ENCODE measurements around the gene SOX4.

The SOX4 gene

DNA sequence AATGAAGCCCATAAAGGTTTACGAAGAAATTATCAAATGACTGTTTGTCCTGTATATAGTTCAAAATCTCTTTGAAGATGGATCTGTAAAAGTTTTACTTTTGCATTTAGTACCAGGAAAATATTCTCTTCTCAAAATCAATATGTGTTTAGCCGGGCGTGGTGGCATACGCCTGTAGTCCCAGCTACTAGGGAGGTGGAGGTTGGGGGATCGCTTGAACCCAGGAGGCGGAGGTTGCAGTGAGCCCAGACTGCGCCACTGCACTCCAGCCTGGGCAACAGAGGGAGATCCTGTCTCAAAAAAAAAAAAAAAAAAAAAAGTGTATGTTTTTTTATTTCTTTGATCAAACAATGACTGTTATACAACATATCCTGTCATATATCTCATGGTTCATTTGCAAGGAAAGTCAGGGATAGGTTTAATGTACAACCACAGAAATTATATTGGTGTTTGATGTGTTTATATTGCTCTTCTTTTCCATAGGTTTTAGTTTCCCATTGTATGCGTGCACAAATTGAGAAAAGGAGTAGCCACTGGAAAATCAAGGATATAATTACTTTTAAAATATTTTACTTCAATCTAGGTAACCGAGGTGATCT, 40.1 kb downstream of the SOX4 start:
- Histone ChIP-seq H2BK120ac (ENCODE audit: low read depth, low read length) (no peak overlapping the region), H2BK12ac (ENCODE audit: low read length in 2 of 2) (no peak overlapping the region), H3K4me1 (ENCODE audit: control insufficient read depth, insufficient read depth, low read depth, low read length) (no peaks in the 10 kb centered on the region), H2BK15ac (ENCODE audit: low read depth, poor library complexity, severe bottlenecking) (no peak overlapping the region), H3K9me3 (ENCODE audit: control insufficient read depth, low read length) (no peaks in the 10 kb centered on the region), H3K4me3 (ENCODE audit: insufficient read depth in 1 of 2, low read depth in 1 of 2, low read length in 2 of 2) (no peak overlapping the region), H3K9ac (ENCODE audit: low read length) (no peak overlapping the region), H3K79me1 (replicated peaks; ENCODE audit: low read length, poor library complexity, severe bottlenecking) (no peaks in the 10 kb centered on the region), H3K4me2 (ENCODE audit: low read length, poor library complexity, severe bottlenecking) (no peak overlapping the region), H3K18ac (ENCODE audit: low read depth in 1 of 2, low read length in 2 of 2) (no peak overlapping the region), H3K27ac (ENCODE audit: low read length, poor library complexity, severe bottlenecking) (no peak overlapping the region), H3K4ac (ENCODE audit: low read depth in 1 of 2, low read length in 2 of 2) (no peak overlapping the region), H4K91ac (ENCODE audit: low read length) (no peak overlapping the region), H2AK5ac (ENCODE audit: low read length, severe bottlenecking) (no peak overlapping the region), H3K14ac (ENCODE audit: low read length in 2 of 2) (no peak overlapping the region), H3K36me3 (ENCODE audit: control insufficient read depth in 1 of 2, insufficient read depth in 2 of 2, low read depth in 1 of 2, low read length in 2 of 2) (no peaks in the 10 kb centered on the region), H3K23ac (ENCODE audit: low read length in 2 of 2) (no peak overlapping the region), H4K8ac (ENCODE audit: low read length) (no peak overlapping the region), H2BK5ac (ENCODE audit: low read depth, low read length, poor library complexity, severe bottlenecking) (no peak overlapping the region), H3K27me3 (ENCODE audit: control insufficient read depth in 1 of 2, insufficient read depth in 1 of 2, low read length in 2 of 2) (no peaks in the 10 kb centered on the region), H2AFZ (ENCODE audit: low read depth, low read length) (no peak overlapping the region)
- WGBS: 98% methylated on average over 5 of the region's 9 CpGs
- no peak for DNase-seq

DNA sequence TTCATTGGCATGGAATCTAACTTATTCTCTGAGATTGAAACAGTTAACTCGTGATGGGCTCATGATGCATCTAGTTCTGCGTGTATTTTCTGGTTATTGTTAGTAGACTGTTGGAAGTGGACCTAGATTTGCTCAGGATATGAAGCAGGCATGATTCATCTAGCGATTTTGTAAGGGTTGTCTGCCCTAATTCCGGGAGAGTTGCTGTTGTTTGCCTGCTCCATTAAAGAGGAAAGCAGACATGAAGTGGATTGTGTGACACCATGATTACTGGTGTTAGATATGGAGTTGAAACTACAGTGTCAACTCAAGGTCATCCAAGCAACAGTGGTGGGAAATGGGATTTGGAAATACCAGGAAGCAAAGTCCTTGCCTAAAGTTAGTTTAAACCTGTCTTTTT, 41.0 kb downstream of the SOX4 start:
- Histone ChIP-seq H3K4me3 (ENCODE audit: insufficient read depth in 1 of 2, low read depth in 1 of 2, low read length in 2 of 2) (no peak overlapping the region), H3K27me3 (ENCODE audit: control insufficient read depth in 1 of 2, insufficient read depth in 1 of 2, low read length in 2 of 2) (no peaks in the 10 kb centered on the region), H3K79me1 (replicated peaks; ENCODE audit: low read length, poor library complexity, severe bottlenecking) (no peaks in the 10 kb centered on the region), H2BK5ac (ENCODE audit: low read depth, low read length, poor library complexity, severe bottlenecking) (no peak overlapping the region), H3K4me2 (ENCODE audit: low read length, poor library complexity, severe bottlenecking) (no peak overlapping the region), H2BK12ac (ENCODE audit: low read length in 2 of 2) (no peak overlapping the region), H3K14ac (ENCODE audit: low read length in 2 of 2) (no peak overlapping the region), H3K4ac (ENCODE audit: low read depth in 1 of 2, low read length in 2 of 2) (no peak overlapping the region), H2BK15ac (ENCODE audit: low read depth, poor library complexity, severe bottlenecking) (no peak overlapping the region), H3K9me3 (ENCODE audit: control insufficient read depth, low read length) (no peaks in the 10 kb centered on the region), H3K23ac (ENCODE audit: low read length in 2 of 2) (no peak overlapping the region), H2BK120ac (ENCODE audit: low read depth, low read length) (no peak overlapping the region), H2AK5ac (ENCODE audit: low read length, severe bottlenecking) (no peak overlapping the region), H4K91ac (ENCODE audit: low read length) (no peak overlapping the region), H3K27ac (ENCODE audit: low read length, poor library complexity, severe bottlenecking) (peak overlapping the region; percentile 18), H3K18ac (ENCODE audit: low read depth in 1 of 2, low read length in 2 of 2) (no peak overlapping the region), H4K8ac (ENCODE audit: low read length) (no peak overlapping the region), H3K4me1 (ENCODE audit: control insufficient read depth, insufficient read depth, low read depth, low read length) (no peaks in the 10 kb centered on the region), H2AFZ (ENCODE audit: low read depth, low read length) (no peak overlapping the region), H3K36me3 (ENCODE audit: control insufficient read depth in 1 of 2, insufficient read depth in 2 of 2, low read depth in 1 of 2, low read length in 2 of 2) (no peaks in the 10 kb centered on the region), H3K9ac (ENCODE audit: low read length) (no peak overlapping the region)
- WGBS: 13% methylated on average over 4 of the region's 4 CpGs
- DNase-seq: peak; percentile 97

GRCh38 chr6:21636876-21637275, 43.3 kb downstream of the SOX4 start:
- Histone ChIP-seq H2BK120ac (ENCODE audit: low read depth, low read length) (no peak overlapping the region), H3K27ac (ENCODE audit: low read length, poor library complexity, severe bottlenecking) (no peak overlapping the region), H2BK12ac (ENCODE audit: low read length in 2 of 2) (no peak overlapping the region), H3K18ac (ENCODE audit: low read depth in 1 of 2, low read length in 2 of 2) (no peak overlapping the region), H3K4me2 (ENCODE audit: low read length, poor library complexity, severe bottlenecking) (no peak overlapping the region), H3K9me3 (ENCODE audit: control insufficient read depth, low read length) (peaks cover 5% of the 10 kb centered on the region), H2AFZ (ENCODE audit: low read depth, low read length) (no peak overlapping the region), H3K4me1 (ENCODE audit: control insufficient read depth, insufficient read depth, low read depth, low read length) (no peaks in the 10 kb centered on the region), H3K79me1 (replicated peaks; ENCODE audit: low read length, poor library complexity, severe bottlenecking) (no peaks in the 10 kb centered on the region), H3K9ac (ENCODE audit: low read length) (no peak overlapping the region), H2BK5ac (ENCODE audit: low read depth, low read length, poor library complexity, severe bottlenecking) (no peak overlapping the region), H3K23ac (ENCODE audit: low read length in 2 of 2) (no peak overlapping the region), H3K14ac (ENCODE audit: low read length in 2 of 2) (no peak overlapping the region), H4K8ac (ENCODE audit: low read length) (no peak overlapping the region), H3K4ac (ENCODE audit: low read depth in 1 of 2, low read length in 2 of 2) (no peak overlapping the region), H2AK5ac (ENCODE audit: low read length, severe bottlenecking) (no peak overlapping the region), H3K4me3 (ENCODE audit: insufficient read depth in 1 of 2, low read depth in 1 of 2, low read length in 2 of 2) (no peak overlapping the region), H3K36me3 (ENCODE audit: control insufficient read depth in 1 of 2, insufficient read depth in 2 of 2, low read depth in 1 of 2, low read length in 2 of 2) (no peaks in the 10 kb centered on the region), H3K27me3 (ENCODE audit: control insufficient read depth in 1 of 2, insufficient read depth in 1 of 2, low read length in 2 of 2) (no peaks in the 10 kb centered on the region), H4K91ac (ENCODE audit: low read length) (no peak overlapping the region), H2BK15ac (ENCODE audit: low read depth, poor library complexity, severe bottlenecking) (no peak overlapping the region)
- DNase-seq: no peak

GRCh38 chr6:21639316-21639715, 45.8 kb downstream of the SOX4 start:
- Histone ChIP-seq H2BK120ac (ENCODE audit: low read depth, low read length) (no peak overlapping the region), H3K9me3 (ENCODE audit: control insufficient read depth, low read length) (peaks cover 9% of the 10 kb centered on the region), H3K27me3 (ENCODE audit: control insufficient read depth in 1 of 2, insufficient read depth in 1 of 2, low read length in 2 of 2) (no peaks in the 10 kb centered on the region), H3K4me3 (ENCODE audit: insufficient read depth in 1 of 2, low read depth in 1 of 2, low read length in 2 of 2) (no peak overlapping the region), H3K18ac (ENCODE audit: low read depth in 1 of 2, low read length in 2 of 2) (no peak overlapping the region), H3K9ac (ENCODE audit: low read length) (no peak overlapping the region), H2AK5ac (ENCODE audit: low read length, severe bottlenecking) (no peak overlapping the region), H2BK5ac (ENCODE audit: low read depth, low read length, poor library complexity, severe bottlenecking) (no peak overlapping the region), H4K8ac (ENCODE audit: low read length) (no peak overlapping the region), H3K79me1 (replicated peaks; ENCODE audit: low read length, poor library complexity, severe bottlenecking) (no peaks in the 10 kb centered on the region), H3K4ac (ENCODE audit: low read depth in 1 of 2, low read length in 2 of 2) (no peak overlapping the region), H2BK12ac (ENCODE audit: low read length in 2 of 2) (no peak overlapping the region), H4K91ac (ENCODE audit: low read length) (no peak overlapping the region), H3K4me2 (ENCODE audit: low read length, poor library complexity, severe bottlenecking) (no peak overlapping the region), H3K14ac (ENCODE audit: low read length in 2 of 2) (no peak overlapping the region), H3K4me1 (ENCODE audit: control insufficient read depth, insufficient read depth, low read depth, low read length) (no peaks in the 10 kb centered on the region), H2AFZ (ENCODE audit: low read depth, low read length) (no peak overlapping the region), H3K36me3 (ENCODE audit: control insufficient read depth in 1 of 2, insufficient read depth in 2 of 2, low read depth in 1 of 2, low read length in 2 of 2) (no peaks in the 10 kb centered on the region), H3K23ac (ENCODE audit: low read length in 2 of 2) (no peak overlapping the region), H2BK15ac (ENCODE audit: low read depth, poor library complexity, severe bottlenecking) (no peak overlapping the region), H3K27ac (ENCODE audit: low read length, poor library complexity, severe bottlenecking) (no peak overlapping the region)
- DNase-seq: no peak
- WGBS: 82% methylated on average over 3 of the region's 5 CpGs
